ENCODE data around the gene GOLPH3L.
"Not testable (repeated sequence)": the region's sequence is repeated elsewhere in the genome, so short reads cannot be mapped to it uniquely, and the experiment has no call there.

GOLPH3L gene

GRCh38 chr1:150619576-150620509, 77.1 kb downstream of the GOLPH3L start:
- in situ Hi-C loops (cut with MboI; ENCODE audit: low sequenced_read_pairs), result no loop called here

- in situ Hi-C loops (cut with MboI; ENCODE audit: low sequenced_read_pairs), result no loop called here
Observed at GRCh38 chr1:150615346-150616201, 81.4 kb downstream of the GOLPH3L start.

GRCh38 chr1:150613061-150613920, 83.7 kb downstream of the GOLPH3L start:
- in situ Hi-C loops (cut with MboI; ENCODE audit: low sequenced_read_pairs), result no loop called here

GRCh38 chr1:150612014-150612345, 85.0 kb downstream of the GOLPH3L start:
- in situ Hi-C loops (cut with MboI; ENCODE audit: low sequenced_read_pairs), result no loop called here

- in situ Hi-C loops (cut with MboI; ENCODE audit: low sequenced_read_pairs), result no loop called here
Observed at GRCh38 chr1:150610576-150610975, 86.4 kb downstream of the GOLPH3L start.

- in situ Hi-C loops (cut with MboI; ENCODE audit: low sequenced_read_pairs), result no loop called here
Observed at GRCh38 chr1:150609732-150610131, 87.2 kb downstream of the GOLPH3L start.

- in situ Hi-C loops (cut with MboI; ENCODE audit: low sequenced_read_pairs), result no loop called here
Observed at GRCh38 chr1:150606463-150607142, 90.4 kb downstream of the GOLPH3L start.

- in situ Hi-C loops (cut with MboI; ENCODE audit: low sequenced_read_pairs), result not testable (repeated sequence)
Observed at GRCh38 chr1:150605451-150605731, 91.6 kb downstream of the GOLPH3L start.

- in situ Hi-C loops (cut with MboI; ENCODE audit: low sequenced_read_pairs), result no loop called here
Observed at GRCh38 chr1:150604226-150604588, 92.7 kb downstream of the GOLPH3L start.

- in situ Hi-C loops (cut with MboI; ENCODE audit: low sequenced_read_pairs), result no loop called here
Observed at GRCh38 chr1:150603711-150604110, 93.2 kb downstream of the GOLPH3L start.

GRCh38 chr1:150602372-150602771, 94.6 kb downstream of the GOLPH3L start:
- in situ Hi-C loops (cut with MboI; ENCODE audit: low sequenced_read_pairs), result not testable (repeated sequence)

GRCh38 chr1:150601540-150601939, 95.4 kb downstream of the GOLPH3L start:
- in situ Hi-C loops (cut with MboI; ENCODE audit: low sequenced_read_pairs), result no loop called here

GRCh38 chr1:150598346-150598745, 98.6 kb downstream of the GOLPH3L start:
- in situ Hi-C loops (cut with MboI; ENCODE audit: low sequenced_read_pairs), result not testable (repeated sequence)

GRCh38 chr1:150596976-150597375, 100.0 kb downstream of the GOLPH3L start:
- in situ Hi-C loops (cut with MboI; ENCODE audit: low sequenced_read_pairs), result no loop called here
